HepG2 (cell line): ENCODE results near the gene ZNF223. TPM values are rescaled to one million over a fixed set of nuclear protein-coding genes. Genes with fewer than 3 reads are reported as not detected.

Source experiments
- CREB1 ChIP-seq, 2 experiments: fragments of 450-650 bp in 1 of 2; IDR thresholded peaks; 2 replicates each; pipeline ENCODE4 v1.6.1; 2016 to 2017; ENCODE audit warnings: control low read depth in 1 of 2, mild to moderate bottlenecking in 1 of 2, missing compliant biosample characterization in 1 of 2, missing genetic modification characterization in 1 of 2
- DZIP1 ChIP-seq: sonication (generic); formaldehyde crosslinking; IDR thresholded peaks from 2 replicates; pipeline ENCODE4 v1.5.0; 2020; ENCODE audit warnings: mild to moderate bottlenecking, missing genetic modification reagents
- GMEB1 ChIP-seq: sonication (generic); formaldehyde crosslinking; IDR thresholded peaks from 2 replicates; pipeline ENCODE4 v1.5.1; 2020; ENCODE audit warnings: missing genetic modification reagents, mild to moderate bottlenecking, borderline replicate concordance
- HNRNPLL ChIP-seq: fragments of 200-400 bp; formaldehyde crosslinking; IDR thresholded peaks from 2 replicates; pipeline ENCODE4 v1.6.1; 2017; ENCODE audit warnings: mild to moderate bottlenecking, low read depth, low read length; ENCODE audit not compliant: poor library complexity, severe bottlenecking
- MTA1 ChIP-seq: sonication (generic); formaldehyde crosslinking; IDR thresholded peaks from 2 replicates; pipeline ENCODE4 v1.4.0; 2020; ENCODE audit warnings: missing genetic modification reagents, mild to moderate bottlenecking, borderline replicate concordance
- NR2F1 ChIP-seq, 2 experiments: fragments of 450-650 bp in 1 of 2; formaldehyde crosslinking in 1 of 2; IDR thresholded peaks; 2 replicates each; pipeline versions ENCODE4 v1.5.0 to v1.6.1; 2016 to 2020; ENCODE audit warnings: mild to moderate bottlenecking in 1 of 2, missing compliant biosample characterization in 1 of 2, missing genetic modification reagents in 1 of 2, moderate library complexity in 1 of 2
- SMARCE1 ChIP-seq: fragments of 450-650 bp; IDR thresholded peaks from 2 replicates; pipeline ENCODE4 v1.6.1; 2017; ENCODE audit warnings: borderline replicate concordance
- TEAD3 ChIP-seq: optimal IDR thresholded peaks from 2 replicates; pipeline ENCODE3; 2016; ENCODE audit warnings: borderline replicate concordance
- TFDP1 ChIP-seq: IDR thresholded peaks from 2 replicates; pipeline ENCODE4 v1.6.1; 2016; ENCODE audit warnings: missing compliant biosample characterization, missing genetic modification reagents, borderline replicate concordance
- ZNF691 ChIP-seq: sonication (generic); formaldehyde crosslinking; IDR thresholded peaks from 2 replicates; pipeline ENCODE4 v1.4.0; 2020; ENCODE audit warnings: missing genetic modification reagents, low read depth, mild to moderate bottlenecking, borderline replicate concordance
- ZNF776 ChIP-seq: sonication (generic); formaldehyde crosslinking; IDR thresholded peaks from 2 replicates; pipeline ENCODE4 v1.4.0; 2020; ENCODE audit warnings: mild to moderate bottlenecking, missing genetic modification reagents
- ZNF788 ChIP-seq: sonication (generic); formaldehyde crosslinking; IDR thresholded peaks from 2 replicates; pipeline ENCODE4 v1.5.0; 2020; ENCODE audit warnings: mild to moderate bottlenecking, missing genetic modification reagents, borderline replicate concordance
- polyA plus RNA-seq, 8 experiments: library from polyadenylated mRNA; depleted of rRNA in 3 of 8; stranded (reverse) in 7 of 8; unstranded in 1 of 8; fragments of >200 nt; fragmentation: Illumina TruSeq in 4 of 8; extraction: Trizol in 4 of 8; gene quantifications; 2 replicates each; pipeline versions ENCODE4 v1.2.1 to v1.2.3, GENCODE V29; 2011 to 2016; ENCODE audit warnings: low read depth in 4 of 8, missing spikeins in 1 of 8, mixed read lengths in 1 of 8; ENCODE audit not compliant: insufficient read depth in 1 of 8
- total RNA-seq, 5 experiments: library from RNA; depleted of rRNA; stranded (reverse); fragments of >200 nt; fragmentation: Illumina TruSeq; extraction: Trizol; gene quantifications; 2 replicates each; pipeline ENCODE4 v1.2.3, GENCODE V29; 2016; ENCODE audit warnings: low read depth in 1 of 5
- TF ChIP-seq, protein P1 (sequence below): sonication (generic); formaldehyde crosslinking; IDR thresholded peaks from 2 replicates; pipeline ENCODE4 v1.4.0; 2020; ENCODE audit warnings: missing genetic modification reagents
- TF ChIP-seq, protein P2 (sequence below): sonication (generic); formaldehyde crosslinking; IDR thresholded peaks from 2 replicates; pipeline ENCODE4 v1.4.0; 2020; ENCODE audit warnings: missing genetic modification reagents

ZNF223 gene
- total and polyA plus RNA-seq, 2 of the 13 experiments (the other 11 are each of a cell fraction or from before 2014, with no cell fraction given): 2.0 to 4.8 TPM

DNA sequence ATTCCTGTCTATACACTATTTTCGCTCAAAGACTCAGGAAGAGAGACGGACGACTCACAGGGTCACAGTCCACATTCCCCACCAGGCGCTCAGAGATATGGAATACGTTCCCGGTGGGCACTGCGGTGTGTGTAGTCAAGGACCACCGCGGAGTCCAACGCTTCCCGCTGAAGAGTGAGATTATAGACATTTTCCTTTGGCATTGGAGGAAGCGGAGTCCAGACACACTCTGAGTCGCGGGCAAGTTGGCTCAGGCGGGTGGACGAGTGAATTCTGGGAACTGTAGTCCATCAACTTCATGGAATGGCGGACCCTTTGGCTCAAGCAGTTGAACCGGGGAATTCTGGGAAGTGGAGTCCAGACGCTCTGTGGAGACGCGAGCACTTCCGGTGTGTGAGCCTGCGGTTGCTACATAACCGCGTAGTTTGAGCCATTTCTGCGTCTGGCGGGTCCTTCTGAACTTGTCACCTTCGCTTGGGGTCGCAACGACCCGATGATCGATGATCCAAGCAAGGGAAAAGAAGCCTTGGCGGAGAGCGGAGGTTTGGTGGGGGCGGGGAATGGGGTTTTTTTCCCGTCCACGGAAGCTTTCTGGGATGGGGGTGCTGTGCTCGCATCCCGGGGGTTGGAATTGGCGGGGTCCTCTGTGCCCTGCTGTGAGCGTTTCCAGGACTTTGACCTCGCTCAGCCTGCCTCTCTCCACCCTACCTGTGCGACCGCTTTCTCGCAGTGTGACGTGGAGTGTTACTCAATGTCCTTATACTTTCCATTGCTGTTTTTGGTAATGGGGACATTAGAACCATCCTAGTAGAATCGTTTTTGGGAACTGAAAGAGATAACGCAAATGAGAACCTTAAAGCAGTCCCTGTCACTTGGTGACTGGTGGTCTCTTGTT lies 49.0 kb upstream of the ZNF223 start, which contains the start of gene ZNF230 (continued):
- TF ChIP-seq DZIP1 (CRISPR knock-in tag): no peak
- no peak; the same call in 1 of the 2 replicates for TF ChIP-seq ZNF788 (CRISPR knock-in tag)
- TF ChIP-seq ZNF691: 0 out of 2 replicates have a peak, but pooled peaks have one; percentile 61
- TF ChIP-seq TEAD3 (CRISPR knock-in tag): peak; percentile 74
- TF ChIP-seq MTA1 (CRISPR knock-in tag): 0 out of 2 replicates have a peak, but pooled peaks have one; percentile 60
- peak; percentile 66 for TF ChIP-seq HNRNPLL
- no peak for TF ChIP-seq SMARCE1
- TF ChIP-seq CREB1 (IDR thresholded peaks at IDR 0.05): peak; percentile 56; the same call in 1 of the 2 replicates
- TF ChIP-seq CREB1 (CRISPR knock-in tag; IDR thresholded peaks at IDR 0.05): peak; percentile 87
- peak; percentile 50; the same call in 1 of the 2 replicates for TF ChIP-seq TFDP1 (CRISPR knock-in tag)
- 0 out of 4 replicates have a peak, but pooled peaks of 1 of the 2 experiments have one; percentile 13 for TF ChIP-seq NR2F1 (CRISPR knock-in tag; IDR thresholded peaks at IDR 0.05)
- peak; percentile 84 for TF ChIP-seq GMEB1 (CRISPR knock-in tag)
- TF ChIP-seq, protein P1, sequence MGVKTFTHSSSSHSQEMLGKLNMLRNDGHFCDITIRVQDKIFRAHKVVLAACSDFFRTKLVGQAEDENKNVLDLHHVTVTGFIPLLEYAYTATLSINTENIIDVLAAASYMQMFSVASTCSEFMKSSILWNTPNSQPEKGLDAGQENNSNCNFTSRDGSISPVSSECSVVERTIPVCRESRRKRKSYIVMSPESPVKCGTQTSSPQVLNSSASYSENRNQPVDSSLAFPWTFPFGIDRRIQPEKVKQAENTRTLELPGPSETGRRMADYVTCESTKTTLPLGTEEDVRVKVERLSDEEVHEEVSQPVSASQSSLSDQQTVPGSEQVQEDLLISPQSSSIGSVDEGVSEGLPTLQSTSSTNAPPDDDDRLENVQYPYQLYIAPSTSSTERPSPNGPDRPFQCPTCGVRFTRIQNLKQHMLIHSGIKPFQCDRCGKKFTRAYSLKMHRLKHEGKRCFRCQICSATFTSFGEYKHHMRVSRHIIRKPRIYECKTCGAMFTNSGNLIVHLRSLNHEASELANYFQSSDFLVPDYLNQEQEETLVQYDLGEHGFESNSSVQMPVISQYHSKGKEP: no peak
- TF ChIP-seq, protein P2, sequence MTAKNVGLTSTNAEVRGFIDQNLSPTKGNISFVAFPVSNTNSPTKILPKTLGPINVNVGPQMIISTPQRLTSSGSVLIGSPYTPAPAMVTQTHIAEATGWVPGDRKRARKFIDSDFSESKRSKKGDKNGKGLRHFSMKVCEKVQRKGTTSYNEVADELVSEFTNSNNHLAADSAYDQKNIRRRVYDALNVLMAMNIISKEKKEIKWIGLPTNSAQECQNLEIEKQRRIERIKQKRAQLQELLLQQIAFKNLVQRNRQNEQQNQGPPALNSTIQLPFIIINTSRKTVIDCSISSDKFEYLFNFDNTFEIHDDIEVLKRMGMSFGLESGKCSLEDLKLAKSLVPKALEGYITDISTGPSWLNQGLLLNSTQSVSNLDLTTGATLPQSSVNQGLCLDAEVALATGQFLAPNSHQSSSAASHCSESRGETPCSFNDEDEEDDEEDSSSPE (CRISPR knock-in tag): peak; percentile 82
- TF ChIP-seq ZNF776 (CRISPR knock-in tag): no peak
